T-helper 9 cell (primary cell): ENCODE measurements around the gene TMEM255B.

ENCODE experiments used
- DNase-seq: peaks from one replicate; pipeline ENCODE4 v3.0.0-alpha.2; 2020

TMEM255B gene

GRCh38 chr13:113769881-113770280 is 10.9 kb downstream of the TMEM255B start:
- no peak for DNase-seq

GRCh38 chr13:113770441-113770840 is 11.4 kb downstream of the TMEM255B start:
- DNase-seq = no peak

GRCh38 chr13:113770937-113771336 is 11.9 kb downstream of the TMEM255B start:
- no peak for DNase-seq

- no peak for DNase-seq
These were observed 12.8 kb downstream of the TMEM255B start for GRCh38 chr13:113771709-113772331.

GRCh38 chr13:113774177-113775107 is 15.4 kb downstream of the TMEM255B start:
- DNase-seq = no peak

DNA sequence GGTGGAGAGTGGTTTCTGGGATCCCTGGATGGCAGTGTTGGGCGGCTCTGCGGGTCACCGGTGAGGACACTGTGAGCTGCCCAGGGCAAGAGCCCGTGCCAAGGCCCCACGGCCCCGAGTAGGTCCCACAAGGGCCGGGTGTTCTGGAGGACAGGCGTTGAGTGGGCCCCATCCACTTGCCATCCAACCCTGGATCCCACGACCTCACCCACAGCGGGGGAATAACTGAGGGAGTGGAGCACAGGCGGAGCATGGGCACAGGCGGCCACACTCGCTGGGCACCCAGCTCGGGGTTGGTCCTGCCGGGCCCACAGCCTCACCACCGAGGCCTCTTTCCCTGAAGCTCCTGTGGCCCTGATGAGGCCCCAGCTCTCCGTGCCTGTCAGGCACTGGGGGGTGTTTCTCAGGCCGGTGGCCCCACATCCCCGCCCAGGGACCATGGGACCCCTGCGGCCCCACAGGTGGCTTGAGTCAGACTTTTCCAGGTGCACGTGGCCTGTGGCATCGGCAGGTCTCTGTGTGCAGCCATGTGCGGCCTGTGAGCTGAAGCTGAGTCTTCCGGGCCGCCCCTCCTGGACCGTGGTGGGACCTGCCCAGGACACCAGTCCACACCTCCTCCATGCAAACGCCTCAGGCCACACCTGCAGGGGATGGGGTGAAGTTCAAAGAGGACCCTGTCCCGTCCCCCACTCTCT is 16.6 kb downstream of the TMEM255B start:
- DNase-seq = no peak

DNA sequence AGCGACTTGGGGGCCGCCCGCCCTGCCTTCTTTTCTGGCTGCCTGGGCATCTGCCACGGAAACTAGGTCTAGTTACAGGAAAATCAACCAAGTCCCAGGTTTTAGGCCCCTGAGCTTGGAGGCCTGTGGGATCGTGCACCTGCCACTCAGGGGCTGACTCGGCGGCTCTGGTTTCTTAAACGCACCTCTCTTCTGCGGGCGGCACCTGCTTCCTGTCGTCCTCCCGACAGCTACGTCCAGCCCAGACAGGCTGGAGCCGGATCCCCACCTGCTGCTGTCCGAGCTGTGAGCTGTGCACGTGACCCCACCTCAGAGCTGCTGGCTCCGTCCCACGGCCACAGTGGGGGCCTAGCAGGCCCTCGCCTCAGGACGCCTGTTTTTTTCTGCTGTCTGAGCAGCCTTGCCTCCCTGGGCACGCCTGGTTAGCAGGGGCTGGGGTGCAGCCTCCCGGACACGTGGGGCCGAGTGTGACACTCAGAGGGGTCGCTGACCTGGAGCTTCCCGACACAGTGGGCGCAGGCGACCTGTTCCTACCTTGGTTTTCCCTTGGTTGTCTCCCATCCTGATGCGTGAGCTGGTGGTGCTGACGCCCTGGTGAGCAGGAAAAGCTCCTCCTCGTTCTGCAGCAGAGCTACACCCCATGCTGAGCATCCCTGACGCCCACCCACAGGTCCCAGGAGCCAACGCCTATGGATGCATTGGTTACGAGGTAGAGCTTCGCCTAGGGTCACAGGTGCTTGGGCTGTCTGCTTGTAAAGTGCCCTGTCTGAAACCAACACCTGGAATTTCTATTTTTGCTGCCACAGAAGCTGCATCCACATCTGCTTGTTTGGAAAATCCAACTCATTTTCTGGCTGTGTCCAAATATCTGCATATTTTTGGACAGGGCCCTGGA is 17.5 kb downstream of the TMEM255B start:
- DNase-seq = no peak

- no peak for DNase-seq
These were observed 18.6 kb downstream of the TMEM255B start for GRCh38 chr13:113777311-113778260.

- no peak for DNase-seq
These were observed 22.5 kb downstream of the TMEM255B start for GRCh38 chr13:113781571-113781970.

- no peak for DNase-seq
These were observed 23.4 kb downstream of the TMEM255B start for GRCh38 chr13:113782472-113782871.

DNA sequence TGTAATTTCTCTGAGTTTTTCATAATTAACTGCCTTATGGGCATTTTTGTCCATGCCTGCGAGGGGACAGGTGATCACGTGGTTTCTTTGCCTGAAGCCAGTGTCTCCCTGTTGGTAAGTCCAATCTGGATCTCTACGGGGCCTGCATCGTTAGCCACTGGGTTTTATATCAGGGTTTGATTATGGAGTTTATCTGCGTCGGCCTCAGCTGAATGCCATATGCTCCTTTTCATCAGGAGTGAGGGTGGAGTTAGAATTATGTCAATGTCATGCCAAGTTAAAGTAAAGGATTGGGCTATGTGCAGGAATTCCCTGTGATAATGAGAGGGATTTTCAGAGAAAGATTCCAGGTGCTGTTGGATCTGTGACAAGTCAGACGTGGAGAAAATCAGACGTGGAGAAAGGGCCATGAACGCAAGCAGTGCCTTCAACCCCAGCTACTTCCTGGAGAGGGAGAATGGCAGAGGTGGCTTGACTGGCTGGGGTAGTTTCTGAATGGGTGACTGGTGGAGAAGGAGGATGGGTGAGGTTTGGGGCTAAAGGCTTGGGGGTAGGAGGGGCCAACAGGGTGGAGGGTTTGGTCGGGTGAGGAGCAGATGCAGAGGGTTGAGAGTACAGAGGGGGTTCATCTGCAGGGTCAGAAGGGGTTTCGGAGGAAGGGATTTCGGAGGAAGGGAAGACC is 24.3 kb downstream of the TMEM255B start:
- no peak for DNase-seq

GRCh38 chr13:113783966-113784644 is 25.1 kb downstream of the TMEM255B start:
- no peak for DNase-seq

DNA sequence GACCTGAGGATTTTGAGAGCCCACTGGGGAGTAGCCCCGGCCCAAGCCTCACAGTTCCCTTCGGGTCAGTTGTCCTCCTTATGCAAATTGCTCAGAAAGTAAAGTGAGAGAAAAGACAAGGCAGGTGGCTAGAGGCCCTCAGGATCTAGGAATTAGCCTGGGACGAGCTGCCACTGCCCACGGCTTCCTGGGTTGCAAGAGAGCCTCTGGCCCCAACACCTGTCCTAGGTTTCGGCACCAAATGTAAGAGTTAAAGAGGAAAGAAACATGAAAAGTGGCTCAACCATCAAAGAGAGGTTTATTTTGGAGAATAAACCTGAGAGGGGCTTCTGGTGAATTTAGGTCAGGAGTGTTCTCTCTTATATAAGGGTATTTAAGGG is 25.6 kb downstream of the TMEM255B start:
- no peak for DNase-seq

GRCh38 chr13:113785051-113786010 is 26.3 kb downstream of the TMEM255B start:
- DNase-seq = no peak

DNA sequence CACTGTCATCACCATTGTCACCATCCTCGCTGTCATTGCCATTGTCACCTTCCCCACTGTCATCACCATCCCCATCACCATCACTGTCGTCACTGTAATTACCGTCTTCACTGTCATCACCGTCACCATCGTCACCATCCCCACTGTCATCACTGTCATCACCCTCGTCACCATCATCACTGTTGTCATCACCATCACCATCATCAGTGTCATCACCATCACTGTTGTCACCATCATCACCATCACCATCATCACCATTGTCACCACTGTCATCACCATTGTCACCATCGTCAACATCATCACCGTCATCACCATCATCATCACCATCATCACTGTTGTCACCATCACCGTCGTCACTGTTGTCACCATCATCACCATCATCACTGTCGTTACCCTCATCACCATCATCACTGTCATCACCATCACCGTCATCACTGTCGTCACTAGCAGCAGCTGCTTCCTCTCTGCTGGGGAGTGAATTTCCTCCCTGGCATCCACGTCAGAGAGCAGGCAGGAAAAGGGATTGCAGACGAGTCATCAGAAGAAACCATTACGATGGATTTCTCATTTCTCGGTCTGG is 27.3 kb downstream of the TMEM255B start:
- no peak for DNase-seq

GRCh38 chr13:113787694-113788093 is 28.7 kb downstream of the TMEM255B start:
- DNase-seq = no peak

DNA sequence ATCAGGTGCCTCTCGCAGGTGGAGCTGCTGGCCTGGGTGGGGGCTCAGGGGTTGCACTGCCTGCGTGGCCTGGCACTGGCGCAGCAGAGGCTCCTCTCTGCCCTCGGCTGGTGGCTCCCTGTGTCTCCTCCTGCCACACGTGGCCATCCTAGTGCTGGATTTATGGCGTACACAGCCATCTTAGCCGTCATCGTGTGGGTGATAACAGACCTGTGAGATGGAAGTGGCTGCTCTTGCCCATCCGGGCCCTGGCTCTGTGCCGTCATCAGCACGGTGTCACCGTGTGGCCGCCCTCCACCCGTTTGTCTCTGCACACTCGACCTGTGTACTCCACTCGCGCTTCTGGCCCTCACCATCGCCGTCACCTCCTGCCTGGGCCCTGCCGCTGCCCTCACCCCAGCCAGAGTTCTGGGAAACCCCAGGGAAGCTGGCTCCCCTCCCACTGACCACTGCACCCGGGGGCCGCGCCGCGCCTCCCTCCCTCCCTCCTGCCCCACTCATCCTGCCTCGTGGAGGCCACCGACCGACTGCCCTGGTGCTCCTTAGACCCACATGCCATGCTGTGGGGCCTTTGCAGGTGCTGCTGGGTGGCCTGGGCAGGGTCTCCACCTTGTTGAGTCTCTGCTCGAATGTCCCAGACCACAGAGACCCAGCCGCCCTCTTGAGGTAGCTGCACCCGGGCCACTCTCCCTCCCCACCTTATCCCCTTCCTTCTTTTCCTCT is 29.5 kb downstream of the TMEM255B start:
- no peak for DNase-seq

DNA sequence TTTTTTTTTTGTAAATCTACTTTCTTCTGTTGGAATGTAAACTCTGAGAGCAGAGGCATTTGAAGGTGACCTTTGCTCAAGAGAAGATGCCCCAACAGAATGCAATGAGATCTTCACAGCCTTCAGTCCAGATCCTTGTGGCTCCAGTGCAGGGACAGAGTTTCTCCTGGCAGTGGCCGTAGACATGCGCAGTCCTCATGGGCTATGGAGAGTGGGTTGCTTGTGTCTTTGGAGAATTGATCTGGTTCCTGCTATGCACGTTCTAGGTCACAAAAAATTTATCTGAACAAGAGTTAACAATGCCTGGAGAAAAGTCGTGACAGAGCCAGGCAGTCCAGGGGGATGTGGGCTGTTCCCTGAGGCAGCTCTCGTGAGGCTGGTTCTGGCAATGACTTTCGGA is 30.1 kb downstream of the TMEM255B start:
- no peak for DNase-seq
